ENCODE results near the gene CCNE1. TPM values are rescaled to one million over a fixed set of nuclear protein-coding genes. Genes with fewer than 3 reads are reported as not detected.
"Not testable (repeated sequence)": the region's sequence is repeated elsewhere in the genome, so short reads cannot be mapped to it uniquely, and the experiment has no call there.

The CCNE1 gene
- total RNA-seq, 1 donor from 2014 or later, result 14.7 TPM

- Mint-ChIP-seq H3K36me3 (no peaks in the 10 kb centered on the region), H3K27me3 (ENCODE audit: low read depth) (peaks cover 3% of the 10 kb centered on the region), H3K9me3 (no peaks in the 10 kb centered on the region), H3K4me1 (no peaks in the 10 kb centered on the region), H3K27ac (no peak overlapping the region), H3K4me3 (no peak overlapping the region)
- no peak for DNase-seq (ENCODE audit: low spot score in 2 of 2, unreplicated experiment in 2 of 2)
- TF ChIP-seq CTCF (IDR thresholded peaks at IDR 0.05; ENCODE audit: unreplicated experiment), result no peak
These were observed 24.5 kb upstream of the CCNE1 start for GRCh38 chr19:29787281-29787680.

- H3K36me3 Mint-ChIP-seq, result no peaks in the 10 kb centered on the region
- no peak for TF ChIP-seq CTCF (IDR thresholded peaks at IDR 0.05; ENCODE audit: unreplicated experiment)
- H3K27me3 Mint-ChIP-seq (ENCODE audit: low read depth), result peaks cover 3% of the 10 kb centered on the region
These were observed 22.8 kb upstream of the CCNE1 start for GRCh38 chr19:29789007-29789406.

GRCh38 chr19:29793116-29793727, 18.6 kb upstream of the CCNE1 start:
- Mint-ChIP-seq H3K36me3 (no peaks in the 10 kb centered on the region), H3K4me1 (peaks cover 8% of the 10 kb centered on the region), H3K27me3 (ENCODE audit: low read depth) (peaks cover 2% of the 10 kb centered on the region), H3K4me3 (no peak overlapping the region), H3K9me3 (no peaks in the 10 kb centered on the region), H3K27ac (no peak overlapping the region)
- DNase-seq (ENCODE audit: low spot score in 2 of 2, unreplicated experiment in 2 of 2), result no peak
- TF ChIP-seq CTCF (IDR thresholded peaks at IDR 0.05; ENCODE audit: unreplicated experiment), result no peak

More at GRCh38 chr19:29789007-29789406, 22.8 kb upstream of the CCNE1 start:
- Mint-ChIP-seq H3K27ac (no peak overlapping the region), H3K9me3 (no peaks in the 10 kb centered on the region), H3K4me1 (no peaks in the 10 kb centered on the region), H3K4me3 (no peak overlapping the region)
- DNase-seq (ENCODE audit: low spot score in 2 of 2, unreplicated experiment in 2 of 2), result no peak

GRCh38 chr19:29794490-29794889, 17.3 kb upstream of the CCNE1 start:
- H3K27ac Mint-ChIP-seq, result not testable (repeated sequence)

GRCh38 chr19:29795461-29796172, 16.2 kb upstream of the CCNE1 start:
- Mint-ChIP-seq H3K27ac (no peak overlapping the region), H3K4me3 (no peak overlapping the region)
- no peak for DNase-seq (ENCODE audit: low spot score in 2 of 2, unreplicated experiment in 2 of 2)

More at GRCh38 chr19:29794490-29794889, 17.3 kb upstream of the CCNE1 start:
- not testable (repeated sequence) for H3K27me3 Mint-ChIP-seq (ENCODE audit: low read depth); H3K4me3 Mint-ChIP-seq; H3K9me3 Mint-ChIP-seq; H3K36me3 Mint-ChIP-seq; DNase-seq (ENCODE audit: low spot score in 2 of 2, unreplicated experiment in 2 of 2)
- H3K4me1 Mint-ChIP-seq, result peaks cover 15% of the 10 kb centered on the region

More at GRCh38 chr19:29795461-29796172, 16.2 kb upstream of the CCNE1 start:
- no peaks in the 10 kb centered on the region for H3K36me3 Mint-ChIP-seq
- H3K27me3 Mint-ChIP-seq (ENCODE audit: low read depth), result no peaks in the 10 kb centered on the region
- H3K4me1 Mint-ChIP-seq, result peaks cover 22% of the 10 kb centered on the region
- no peaks in the 10 kb centered on the region for H3K9me3 Mint-ChIP-seq
- no peak for TF ChIP-seq CTCF (IDR thresholded peaks at IDR 0.05; ENCODE audit: unreplicated experiment)

All from mesothelial cell of epicardium (in vitro differentiated cells).